ENCODE measurements around the gene ARHGAP25. TPM values are rescaled to one million over a fixed set of nuclear protein-coding genes. Genes with fewer than 3 reads are reported as not detected.

Gene ARHGAP25
- total RNA-seq, 1 donor from 2014 or later = 9.6 TPM

DNA sequence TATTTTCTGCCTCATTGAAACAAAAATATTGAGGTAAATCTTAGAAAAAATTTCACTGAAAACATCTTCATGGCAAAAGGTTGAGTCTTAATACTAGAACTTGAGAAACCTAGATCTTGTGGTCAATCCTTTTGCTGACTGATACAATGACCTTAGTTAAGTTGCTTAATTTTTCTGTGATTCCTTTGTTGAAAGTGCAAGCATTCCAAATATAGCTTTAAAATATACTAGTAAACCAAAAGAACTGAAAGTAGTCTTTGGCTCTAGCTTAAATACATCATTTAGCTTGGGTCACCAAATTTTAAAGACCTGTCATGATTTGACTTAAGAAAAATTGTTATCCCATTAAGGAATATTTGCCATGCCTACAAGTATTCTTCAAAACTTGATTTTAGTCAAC is 119.9 kb downstream of the ARHGAP25 start:
- no peak for DNase-seq (ENCODE audit: extremely low spot score in 2 of 2)
- Histone ChIP-seq H3K9me3 (no peaks in the 10 kb centered on the region), H3K4me1 (no peaks in the 10 kb centered on the region), H3K4me3 (no peak overlapping the region), H3K27me3 (no peaks in the 10 kb centered on the region), H3K27ac (no peak overlapping the region), H3K36me3 (no peaks in the 10 kb centered on the region)
- no peak for TF ChIP-seq POLR2A (IDR thresholded peaks at IDR 0.05)
- intact Hi-C loops (cut with DNase I) = no loop called here

DNA sequence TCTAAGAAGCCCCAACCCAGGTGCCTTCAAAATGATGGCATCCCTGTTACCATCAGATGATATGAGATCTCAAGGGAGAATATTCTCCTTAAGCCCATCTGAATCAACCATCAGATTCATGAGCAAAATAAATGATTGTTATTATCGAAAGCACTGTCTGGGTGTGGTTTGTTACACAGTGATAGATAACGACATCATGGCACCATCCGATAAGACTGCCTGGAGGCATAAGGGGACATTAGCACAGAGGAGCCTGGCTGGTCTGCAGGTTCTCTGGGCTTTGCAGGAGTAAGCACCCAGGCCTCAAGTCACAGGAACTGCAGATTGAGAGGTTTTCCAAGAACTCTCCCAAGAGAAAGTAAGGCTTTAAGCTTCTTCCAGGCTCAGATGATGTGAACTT is 120.9 kb downstream of the ARHGAP25 start:
- intact Hi-C loops (cut with DNase I) = no loop called here
- no peaks in the 10 kb centered on the region for H3K27me3 ChIP-seq
- no peak overlapping the region for H3K27ac ChIP-seq
- TF ChIP-seq CTCF (IDR thresholded peaks at IDR 0.05) (no peak), POLR2A (IDR thresholded peaks at IDR 0.05) (no peak), POLR2AphosphoS5 (IDR thresholded peaks at IDR 0.05; ENCODE audit: insufficient read depth in 1 of 2, low read depth in 1 of 2) (no peak)
- no peaks in the 10 kb centered on the region for H3K9me3 ChIP-seq
- H3K4me3 ChIP-seq = no peak overlapping the region
- H3K4me1 ChIP-seq = no peaks in the 10 kb centered on the region
- no peak for DNase-seq (ENCODE audit: extremely low spot score in 2 of 2)
- H3K36me3 ChIP-seq = no peaks in the 10 kb centered on the region

DNA sequence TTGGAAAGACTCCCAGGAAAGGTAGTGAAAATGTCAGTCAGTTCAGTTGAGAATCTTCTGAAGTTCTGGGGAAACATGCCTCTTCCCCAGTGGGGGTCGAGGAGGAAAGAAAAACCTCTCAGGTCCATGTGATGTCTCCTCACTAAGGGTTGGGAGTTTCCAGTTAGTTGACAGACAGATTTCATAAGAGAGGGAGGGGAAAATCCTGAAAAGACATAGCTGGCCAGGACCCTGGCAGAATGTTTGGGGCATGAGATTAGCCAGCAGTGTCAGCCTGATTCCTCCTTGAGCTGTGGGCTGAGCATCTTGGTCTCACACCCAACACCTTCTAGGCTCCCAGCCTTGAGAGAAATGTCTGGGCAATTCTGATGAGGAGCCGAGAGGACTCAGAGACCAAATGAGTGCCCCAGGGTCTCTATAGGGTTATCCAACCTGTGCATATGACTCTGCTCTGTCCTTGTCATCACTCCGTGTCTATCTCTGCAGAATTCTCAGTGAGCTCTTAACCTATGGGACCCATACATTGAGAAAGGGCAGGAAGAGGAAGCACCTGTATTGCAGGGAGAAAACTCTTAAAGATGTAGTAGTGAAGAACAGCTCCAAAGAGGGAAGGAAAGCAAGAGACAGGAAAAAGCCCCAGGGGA is 122.7 kb downstream of the ARHGAP25 start:
- Histone ChIP-seq H3K4me1 (no peaks in the 10 kb centered on the region), H3K4me3 (no peak overlapping the region), H3K27me3 (no peaks in the 10 kb centered on the region), H3K9me3 (no peaks in the 10 kb centered on the region), H3K36me3 (no peaks in the 10 kb centered on the region), H3K27ac (no peak overlapping the region)
- DNase-seq (ENCODE audit: extremely low spot score in 2 of 2) = no peak
- intact Hi-C loops (cut with DNase I) = no loop called here
- TF ChIP-seq POLR2AphosphoS5 (IDR thresholded peaks at IDR 0.05; ENCODE audit: insufficient read depth in 1 of 2, low read depth in 1 of 2) = no peak

GRCh38 chr2:68857855-68858456 is 123.3 kb downstream of the ARHGAP25 start:
- Histone ChIP-seq H3K4me3 (no peak overlapping the region), H3K36me3 (no peaks in the 10 kb centered on the region), H3K9me3 (no peaks in the 10 kb centered on the region), H3K4me1 (no peaks in the 10 kb centered on the region), H3K27me3 (no peaks in the 10 kb centered on the region), H3K27ac (no peak overlapping the region)
- intact Hi-C loops (cut with DNase I) = no loop called here
- TF ChIP-seq POLR2AphosphoS5 (IDR thresholded peaks at IDR 0.05; ENCODE audit: insufficient read depth in 1 of 2, low read depth in 1 of 2) (no peak), POLR2A (IDR thresholded peaks at IDR 0.05) (no peak), CTCF (IDR thresholded peaks at IDR 0.05) (no peak)
- no peak for DNase-seq (ENCODE audit: extremely low spot score in 2 of 2)

GRCh38 chr2:68860111-68860510 is 125.5 kb downstream of the ARHGAP25 start:
- no peak for DNase-seq (ENCODE audit: extremely low spot score in 2 of 2)
- TF ChIP-seq CTCF (IDR thresholded peaks at IDR 0.05) (no peak), POLR2AphosphoS5 (IDR thresholded peaks at IDR 0.05; ENCODE audit: insufficient read depth in 1 of 2, low read depth in 1 of 2) (no peak), POLR2A (IDR thresholded peaks at IDR 0.05) (no peak)
- H3K27ac ChIP-seq = no peak overlapping the region

GRCh38 chr2:68861330-68861729 is 126.7 kb downstream of the ARHGAP25 start:
- no peak overlapping the region for H3K27ac ChIP-seq
- no peak overlapping the region for H3K4me3 ChIP-seq
- no peaks in the 10 kb centered on the region for H3K4me1 ChIP-seq
- no peaks in the 10 kb centered on the region for H3K36me3 ChIP-seq
- no peaks in the 10 kb centered on the region for H3K9me3 ChIP-seq
- no peak for TF ChIP-seq CTCF (IDR thresholded peaks at IDR 0.05)
- intact Hi-C loops (cut with DNase I) = no loop called here
- H3K27me3 ChIP-seq = no peaks in the 10 kb centered on the region
- DNase-seq (ENCODE audit: extremely low spot score in 2 of 2) = no peak

More at GRCh38 chr2:68860111-68860510, 125.5 kb downstream of the ARHGAP25 start:
- H3K9me3 ChIP-seq = no peaks in the 10 kb centered on the region
- H3K4me1 ChIP-seq = no peaks in the 10 kb centered on the region
- no peaks in the 10 kb centered on the region for H3K27me3 ChIP-seq
- H3K36me3 ChIP-seq = no peaks in the 10 kb centered on the region
- no peak overlapping the region for H3K4me3 ChIP-seq
- intact Hi-C loops (cut with DNase I) = no loop called here

All from vagina (tissue), 2 donors.